A549 (cell line): Measurements from ENCODE around the gene HOXB9. TPM values are rescaled to one million over a fixed set of nuclear protein-coding genes. Genes with fewer than 3 reads are reported as not detected.

ENCODE experiments used
- ATAC-seq, 2 experiments: fragments of 200-7000 bp in 1 of 2; fragments of >200 bp in 1 of 2; cut with Nextera tagmentation in 1 of 2; cut with Tn5 transposase in 1 of 2; 3 replicates each; pipeline versions ENCODE4 v1.8.0 to v1.9.1; 2018 to 2020; ENCODE audit warnings: mild to moderate bottlenecking in 1 of 2, moderate library complexity in 1 of 2
- CTCF ChIA-PET: fragments of 300-600 bp; sonication (Branson Sonifier 250); formaldehyde crosslinking; extraction: SDS; loops from one replicate; lab custom pipeline; 2021; ENCODE audit warnings: antibody characterized with exemption, inconsistent platforms; lab: Yijun Ruan, JAX
- POLR2A ChIA-PET: fragments of 350-600 bp; formaldehyde crosslinking; extraction: SDS; loops from one replicate; lab custom pipeline; 2021; ENCODE audit warnings: antibody characterized with exemption, inconsistent platforms; lab: Yijun Ruan, JAX
- DNase-seq, 2 experiments: peaks; one replicate each; pipeline versions ENCODE4 v3.0.0 to v3.0.0-alpha.2; 2011 to 2016; ENCODE audit warnings: low read depth in 1 of 2, low spot score in 1 of 2
- FAIRE-seq: peaks from 2 replicates; lab custom pipeline; 2011; peaks lifted over from hg19 to GRCh38; lab: Jason Lieb, UNC
- H3K27ac ChIP-seq, 2 experiments: fragments of >200 bp; sonication (Bioruptor Twin); formaldehyde crosslinking; 3 replicates each; pipeline ENCODE4 v1.5.1; 2016 to 2017
- H3K4me1 ChIP-seq: fragments of >200 bp; sonication (Bioruptor Twin); formaldehyde crosslinking; 3 replicates; pipeline ENCODE4 v1.6.1; 2016
- H3K4me2 ChIP-seq: fragments of >200 bp; sonication (Bioruptor Twin); formaldehyde crosslinking; 3 replicates; pipeline ENCODE4 v1.6.1; 2016
- H3K4me3 ChIP-seq: fragments of >200 bp; sonication (Bioruptor Twin); formaldehyde crosslinking; 3 replicates; pipeline ENCODE4 v1.5.1; 2016
- H3K9me3 ChIP-seq: fragments of >200 bp; sonication (Bioruptor Twin); formaldehyde crosslinking; 3 replicates; pipeline ENCODE4 v1.6.1; 2016
- CBX8 ChIP-seq: fragments of 200-600 bp; sonication (generic); IDR thresholded peaks from 2 replicates; pipeline ENCODE4 v1.6.1; 2016
- CHD2 ChIP-seq: fragments of 150-350 bp; IDR thresholded peaks from 2 replicates; pipeline ENCODE4 v1.6.1; 2014; ENCODE audit warnings: low read length; ENCODE audit not compliant: partially characterized antibody
- CHD4 ChIP-seq: fragments of 200-600 bp; sonication (generic); IDR thresholded peaks from 2 replicates; pipeline ENCODE4 v1.6.1; 2016; ENCODE audit warnings: antibody characterized with exemption, mild to moderate bottlenecking, borderline replicate concordance
- ESRRA ChIP-seq: fragments of 150-350 bp; IDR thresholded peaks from 2 replicates; pipeline ENCODE4 v1.6.1; 2014; ENCODE audit warnings: mild to moderate bottlenecking, low read length, borderline replicate concordance
- GATA3 ChIP-seq: IDR thresholded peaks from 2 replicates; pipeline ENCODE4 v1.6.1; 2012; ENCODE audit warnings: borderline replicate concordance
- HES2 ChIP-seq: fragments of >200 bp; sonication (Bioruptor Twin); formaldehyde crosslinking; IDR thresholded peaks from 2 replicates; pipeline ENCODE4 v1.6.1; 2016
- HEYL ChIP-seq: fragments of 250-450 bp; sonication (Bioruptor Pico); IDR thresholded peaks from 2 replicates; pipeline ENCODE4 v1.8.0; 2021; ENCODE audit warnings: mild to moderate bottlenecking, moderate library complexity
- HOXA7 ChIP-seq: fragments of 250-450 bp; sonication (Bioruptor Pico); IDR thresholded peaks from 2 replicates; pipeline ENCODE4 v1.5.0; 2020; ENCODE audit warnings: mild to moderate bottlenecking, moderate library complexity
- HOXB5 ChIP-seq: fragments of 250-450 bp; sonication (Bioruptor Pico); IDR thresholded peaks from 2 replicates; pipeline ENCODE4 v1.5.0; 2020; ENCODE audit warnings: mild to moderate bottlenecking, moderate library complexity
- JUNB ChIP-seq: fragments of >200 bp; sonication (Bioruptor Twin); formaldehyde crosslinking; IDR thresholded peaks from 2 replicates; pipeline ENCODE4 v1.6.1; 2016
- KDM1A ChIP-seq: fragments of 200-600 bp; sonication (generic); IDR thresholded peaks from 2 replicates; pipeline ENCODE4 v1.6.1; 2016; ENCODE audit warnings: low read depth, mild to moderate bottlenecking
- KDM5A ChIP-seq: fragments of 200-600 bp; sonication (generic); IDR thresholded peaks from 2 replicates; pipeline ENCODE4 v1.6.1; 2016; ENCODE audit warnings: antibody characterized with exemption, mild to moderate bottlenecking
- MAFK ChIP-seq: fragments of 450-650 bp; IDR thresholded peaks from 2 replicates; pipeline ENCODE4 v1.6.1; 2014; ENCODE audit not compliant: partially characterized antibody
- MAZ ChIP-seq: fragments of 150-350 bp; IDR thresholded peaks from 2 replicates; pipeline ENCODE4 v1.6.1; 2014; ENCODE audit warnings: antibody characterized with exemption, low read depth, low read length, borderline replicate concordance
- MYC ChIP-seq: IDR thresholded peaks from 2 replicates; pipeline ENCODE4 v1.6.1; 2012; ENCODE audit warnings: mild to moderate bottlenecking, inconsistent platforms, low read length, improper control_type of control experiment, borderline replicate concordance
- NFE2L2 ChIP-seq: fragments of 150-350 bp; conservative IDR thresholded peaks from 2 replicates; pipeline ENCODE4 v1.6.1; 2014; ENCODE audit warnings: low read length
- NR3C1 ChIP-seq: fragments of >200 bp; sonication (Bioruptor Twin); formaldehyde crosslinking; IDR thresholded peaks from 3 replicates; pipeline ENCODE4 v1.6.1; 2017
- POLR2A ChIP-seq: IDR thresholded peaks from 2 replicates; pipeline ENCODE4 v1.6.1; 2012; ENCODE audit warnings: mild to moderate bottlenecking, low read length
- RAD21 ChIP-seq, 2 experiments: fragments of >200 bp in 1 of 2; sonication (Bioruptor Twin) in 1 of 2; formaldehyde crosslinking in 1 of 2; IDR thresholded peaks in 1 of 2; conservative IDR thresholded peaks in 1 of 2; 2 replicates in 1 of 2; 3 replicates in 1 of 2; pipeline ENCODE4 v1.6.1; 2012 to 2018; ENCODE audit warnings: inconsistent platforms in 1 of 2
- SREBF2 ChIP-seq: fragments of 450-650 bp; IDR thresholded peaks from 2 replicates; pipeline ENCODE4 v1.6.1; 2014; ENCODE audit warnings: mild to moderate bottlenecking, moderate library complexity
- TFCP2L1 ChIP-seq: fragments of 250-450 bp; sonication (Bioruptor Pico); IDR thresholded peaks from 2 replicates; pipeline ENCODE4 v1.5.0; 2021; ENCODE audit warnings: mild to moderate bottlenecking
- USF2 ChIP-seq: fragments of 450-650 bp; IDR thresholded peaks from 2 replicates; pipeline ENCODE4 v1.6.1; 2014; ENCODE audit warnings: antibody characterized with exemption
- ZC3H11A ChIP-seq: fragments of 450-650 bp; IDR thresholded peaks from 2 replicates; pipeline ENCODE4 v1.6.1; 2014; ENCODE audit warnings: antibody characterized with exemption, mild to moderate bottlenecking
- ZSCAN20 ChIP-seq: fragments of 250-450 bp; sonication (Bioruptor Pico); IDR thresholded peaks from 2 replicates; pipeline ENCODE4 v1.8.0; 2022; ENCODE audit warnings: mild to moderate bottlenecking, moderate library complexity
- WGBS: methylation state at CpG from one replicate; pipeline ENCODE4 v1.1.6; 2017; ENCODE audit errors: missing lambda C conversion rate; 5-methylcytosine and 5-hydroxymethylcytosine counted together
- polyA plus RNA-seq, 4 experiments: library from polyadenylated mRNA; depleted of rRNA in 3 of 4; stranded (reverse); fragments of >200 nt; fragmentation: RNase III in 1 of 4; extraction: RNeasy Plus Mini Kit Qiagen cat#74134 plus additional on column Dnase treatment in 1 of 4; gene quantifications; 2 replicates in 3 of 4; 3 replicates in 1 of 4; pipeline ENCODE4 v1.2.3, GENCODE V29; 2011 to 2017
- TF ChIP-seq, protein P1 (sequence below): fragments of 250-450 bp; sonication (Bioruptor Pico); IDR thresholded peaks from 2 replicates; pipeline ENCODE4 v1.5.0; 2020; ENCODE audit warnings: low read depth, mild to moderate bottlenecking, moderate library complexity
- TF ChIP-seq, protein P2 (sequence below): fragments of >200 bp; sonication (Bioruptor Twin); formaldehyde crosslinking; IDR thresholded peaks from 3 replicates; pipeline ENCODE4 v1.5.1; 2016

HOXB9 gene
- polyA plus RNA-seq, 2 of the 4 experiments (the other 2 are of a cell fraction), result 5.6 to 24.6 TPM

DNA sequence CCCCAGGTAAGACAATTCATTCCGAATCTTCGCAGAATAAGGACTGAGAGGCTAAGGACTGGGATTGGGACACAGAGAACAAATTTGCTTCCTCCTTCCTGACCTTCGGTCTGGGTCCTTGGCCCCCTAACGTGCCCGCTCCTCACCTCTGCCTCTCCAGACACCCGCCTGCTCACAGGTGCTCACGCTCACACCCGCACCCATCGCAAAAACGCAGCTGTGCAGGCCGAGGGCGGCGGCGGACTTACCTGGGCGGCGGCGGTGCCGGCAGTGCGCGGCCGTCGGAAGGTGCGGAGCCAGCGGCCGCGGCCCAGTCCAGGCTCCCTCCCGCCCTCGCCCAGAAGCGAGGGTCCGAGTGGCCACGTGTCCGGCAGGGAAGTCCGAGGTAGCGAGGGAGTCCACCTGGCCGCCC, 7.1 kb upstream of the HOXB9 start:
- no peak overlapping the region for H3K27ac ChIP-seq
- FAIRE-seq, result no peak
- ChIA-PET CTCF (interaction anchor here (1.1 to 2.3 kb wide), 5 partner anchors 14 to 246 kb away, joined by 3 to 19 read pairs (median 5); no protein-coding TSS in a partner anchor), POLR2A (no interaction called here)
- WGBS, result 94% methylated on average over 34 of the region's 35 CpGs
- no peaks in the 10 kb centered on the region for H3K9me3 ChIP-seq
- H3K4me1 ChIP-seq, result peaks cover 32% of the 10 kb centered on the region
- DNase-seq, result no peak
- ATAC-seq, result no peak
- H3K4me3 ChIP-seq, result no peak overlapping the region
- H3K4me2 ChIP-seq, result no peak overlapping the region
- TF ChIP-seq TFCP2L1 (no peak), KDM5A (no peak), MAFK (no peak), HES2 (no peak), HOXA7 (CRISPR knock-in tag) (no peak), ESRRA (no peak), ZSCAN20 (CRISPR knock-in tag) (no peak), GATA3 (no peak), NR3C1 (no peak), HEYL (CRISPR knock-in tag) (no peak), KDM1A (no peak), ZC3H11A (no peak), RAD21 (conservative IDR thresholded peaks at IDR 0.05 in 1 of 2, IDR thresholded peaks at IDR 0.05 in 1 of 2) (no peak), NFE2L2 (no peak), SREBF2 (no peak), USF2 (no peak), MAZ (no peak)
- TF ChIP-seq, protein P1, sequence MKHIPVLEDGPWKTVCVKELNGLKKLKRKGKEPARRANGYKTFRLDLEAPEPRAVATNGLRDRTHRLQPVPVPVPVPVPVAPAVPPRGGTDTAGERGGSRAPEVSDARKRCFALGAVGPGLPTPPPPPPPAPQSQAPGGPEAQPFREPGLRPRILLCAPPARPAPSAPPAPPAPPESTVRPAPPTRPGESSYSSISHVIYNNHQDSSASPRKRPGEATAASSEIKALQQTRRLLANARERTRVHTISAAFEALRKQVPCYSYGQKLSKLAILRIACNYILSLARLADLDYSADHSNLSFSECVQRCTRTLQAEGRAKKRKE (CRISPR knock-in tag), result no peak

GRCh38 chr17:48632579-48633265, 6.6 kb upstream of the HOXB9 start:
- CTCF ChIA-PET, result interaction anchor here (1.1 to 2.3 kb wide), 8 partner anchors 10 to 246 kb away, joined by 3 to 19 read pairs (median 5); no protein-coding TSS in a partner anchor

More at GRCh38 chr17:48632579-48633265, 6.6 kb upstream of the HOXB9 start:
- Histone ChIP-seq H3K4me2 (no peak overlapping the region), H3K4me1 (peaks cover 27% of the 10 kb centered on the region), H3K27ac (no peak overlapping the region)
- POLR2A ChIA-PET, result no interaction called here
- ATAC-seq (no peak), DNase-seq (no peak), FAIRE-seq (no peak)
- TF ChIP-seq HOXB5 (CRISPR knock-in tag) (no peak), MYC (no peak), CHD2 (no peak), POLR2A (no peak), KDM5A (no peak), JUNB (no peak), CBX8 (no peak), CHD4 (no peak)
- TF ChIP-seq, protein P2, sequence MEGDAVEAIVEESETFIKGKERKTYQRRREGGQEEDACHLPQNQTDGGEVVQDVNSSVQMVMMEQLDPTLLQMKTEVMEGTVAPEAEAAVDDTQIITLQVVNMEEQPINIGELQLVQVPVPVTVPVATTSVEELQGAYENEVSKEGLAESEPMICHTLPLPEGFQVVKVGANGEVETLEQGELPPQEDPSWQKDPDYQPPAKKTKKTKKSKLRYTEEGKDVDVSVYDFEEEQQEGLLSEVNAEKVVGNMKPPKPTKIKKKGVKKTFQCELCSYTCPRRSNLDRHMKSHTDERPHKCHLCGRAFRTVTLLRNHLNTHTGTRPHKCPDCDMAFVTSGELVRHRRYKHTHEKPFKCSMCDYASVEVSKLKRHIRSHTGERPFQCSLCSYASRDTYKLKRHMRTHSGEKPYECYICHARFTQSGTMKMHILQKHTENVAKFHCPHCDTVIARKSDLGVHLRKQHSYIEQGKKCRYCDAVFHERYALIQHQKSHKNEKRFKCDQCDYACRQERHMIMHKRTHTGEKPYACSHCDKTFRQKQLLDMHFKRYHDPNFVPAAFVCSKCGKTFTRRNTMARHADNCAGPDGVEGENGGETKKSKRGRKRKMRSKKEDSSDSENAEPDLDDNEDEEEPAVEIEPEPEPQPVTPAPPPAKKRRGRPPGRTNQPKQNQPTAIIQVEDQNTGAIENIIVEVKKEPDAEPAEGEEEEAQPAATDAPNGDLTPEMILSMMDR, result no peak
- TF ChIP-seq, protein P1 (CRISPR knock-in tag), result no peak
- TF ChIP-seq, all 56 proteins: peak for 0
- H3K9me3 ChIP-seq, result no peaks in the 10 kb centered on the region
- no peak overlapping the region for H3K4me3 ChIP-seq
- WGBS, result 91% methylated on average over 7 of the region's 7 CpGs
